DOHH2 (cell line): ENCODE measurements around the gene SORL1.

ENCODE experiments used
- CTCF ChIP-seq: fragments of 200-600 bp; sonication (generic); IDR thresholded peaks from one replicate; pipeline ENCODE4 v1.5.1; 2014; ENCODE audit warnings: antibody characterized with exemption, mild to moderate bottlenecking, low read depth, low read length; ENCODE audit not compliant: poor library complexity, severe bottlenecking
- EZH2phosphoT487 ChIP-seq: fragments of 200-600 bp; sonication (generic); IDR thresholded peaks from 2 replicates; pipeline ENCODE4 v1.6.1; 2017; ENCODE audit warnings: borderline replicate concordance, mild to moderate bottlenecking, antibody characterized with exemption, low read length, moderate library complexity, mixed read lengths

GRCh38 chr11:121422675-121423074, 29.4 kb upstream of the SORL1 start:
- TF ChIP-seq CTCF: no peak
- no peak for TF ChIP-seq EZH2phosphoT487
